K562 (cell line): ENCODE results near the gene RNPEP. TPM values are rescaled to one million over a fixed set of nuclear protein-coding genes. Genes with fewer than 3 reads are reported as not detected.

Source experiments
- ERF ChIP-seq: fragments of 450-650 bp; formaldehyde crosslinking; IDR thresholded peaks from 2 replicates; pipeline ENCODE4 v1.4.0; 2020; ENCODE audit warnings: mild to moderate bottlenecking, mixed read lengths
- GABPA ChIP-seq: fragments of 200-800 bp; sonication (Bioruptor generic); conservative IDR thresholded peaks from 2 replicates; pipeline ENCODE4 v1.6.1; 2016; ENCODE audit warnings: low read depth, missing genetic modification characterization, missing compliant biosample characterization
- HDAC2 ChIP-seq: fragments of 450-650 bp; IDR thresholded peaks from 2 replicates; pipeline ENCODE4 v1.6.1; 2016; ENCODE audit warnings: mild to moderate bottlenecking
- HMG20A ChIP-seq: fragments of 450-650 bp; formaldehyde crosslinking; conservative IDR thresholded peaks from 2 replicates; pipeline ENCODE4 v1.4.0; 2020; ENCODE audit warnings: mild to moderate bottlenecking, mixed read lengths
- MAX ChIP-seq: sonication (generic); formaldehyde crosslinking; IDR thresholded peaks from 2 replicates; pipeline ENCODE4 v1.9.0; 2022; ENCODE audit warnings: mild to moderate bottlenecking, missing genetic modification reagents
- MTA1 ChIP-seq: fragments of 450-650 bp; IDR thresholded peaks from 2 replicates; pipeline ENCODE4 v1.6.1; 2017; ENCODE audit warnings: borderline replicate concordance
- PTBP1 ChIP-seq: fragments of 200-400 bp; formaldehyde crosslinking; IDR thresholded peaks from 2 replicates; pipeline ENCODE4 v1.6.1; 2017; ENCODE audit warnings: low read depth, low read length
- PURB ChIP-seq: sonication (generic); formaldehyde crosslinking; IDR thresholded peaks from 2 replicates; pipeline ENCODE4 v1.9.0; 2021; ENCODE audit warnings: low read depth, mild to moderate bottlenecking, missing genetic modification reagents
- THRB ChIP-seq: fragments of 450-650 bp; formaldehyde crosslinking; conservative IDR thresholded peaks from 2 replicates; pipeline ENCODE4 v1.4.0; 2022; ENCODE audit warnings: mild to moderate bottlenecking, missing genetic modification characterization
- TRIM25 ChIP-seq: fragments of 450-650 bp; IDR thresholded peaks from 2 replicates; pipeline ENCODE4 v1.7.0; 2016; ENCODE audit warnings: borderline replicate concordance
- ZEB2 ChIP-seq: fragments of 450-650 bp; IDR thresholded peaks from 2 replicates; pipeline ENCODE4 v1.6.1; 2016
- ZNF140 ChIP-seq: fragments of 250-450 bp; sonication (Bioruptor Pico); IDR thresholded peaks from 2 replicates; pipeline ENCODE4 v1.8.0; 2021; ENCODE audit warnings: moderate library complexity, mild to moderate bottlenecking, inconsistent platforms
- ZSCAN32 ChIP-seq: fragments of 450-650 bp; formaldehyde crosslinking; IDR thresholded peaks from 2 replicates; pipeline ENCODE4 v1.4.0; 2020; ENCODE audit warnings: mild to moderate bottlenecking, moderate library complexity
- polyA plus RNA-seq, 8 experiments: library from polyadenylated mRNA; depleted of rRNA in 4 of 8; stranded (reverse) in 5 of 8; unstranded in 3 of 8; fragments of >200 nt; fragmentation: Nextera tagmentation in 2 of 8; fragmentation: Illumina TruSeq in 1 of 8; extraction: Ambion mirVana in 2 of 8; extraction: Trizol in 1 of 8; gene quantifications; 2 replicates each; pipeline versions ENCODE4 v1.2.1 to v1.2.3, GENCODE V29; 2011 to 2014; ENCODE audit warnings: inconsistent platforms in 1 of 8, missing spikeins in 1 of 8
- total RNA-seq, 7 experiments: library from RNA; depleted of rRNA in 6 of 7; stranded (reverse); fragments of >200 nt in 6 of 7; fragmentation: Illumina TruSeq in 2 of 7; extraction: Trizol in 2 of 7; gene quantifications; 2 replicates each; pipeline versions ENCODE4 v1.2.1 to v1.2.3, GENCODE V29; 2011 to 2021; ENCODE audit warnings: low replicate concordance in 1 of 7
- TF ChIP-seq, protein P1 (sequence below): fragments of 450-650 bp; IDR thresholded peaks from 2 replicates; pipeline ENCODE4 v1.6.1; 2018; ENCODE audit not compliant: partially characterized antibody
- TF ChIP-seq, protein P2 (sequence below): sonication (generic); formaldehyde crosslinking; IDR thresholded peaks from 2 replicates; pipeline ENCODE4 v1.8.0; 2022; ENCODE audit warnings: mild to moderate bottlenecking, missing genetic modification reagents, borderline replicate concordance
- TF ChIP-seq, protein P3 (sequence below): IDR thresholded peaks from 2 replicates; pipeline ENCODE4 v1.6.1; 2012; ENCODE audit warnings: low read depth, low read length, improper control_type of control experiment, borderline replicate concordance

Gene RNPEP
- total and polyA plus RNA-seq, 9 of the 15 experiments (the other 6 are each of a cell fraction or from before 2014, with no cell fraction given): 27.5 to 131 (median 63.4) TPM

DNA sequence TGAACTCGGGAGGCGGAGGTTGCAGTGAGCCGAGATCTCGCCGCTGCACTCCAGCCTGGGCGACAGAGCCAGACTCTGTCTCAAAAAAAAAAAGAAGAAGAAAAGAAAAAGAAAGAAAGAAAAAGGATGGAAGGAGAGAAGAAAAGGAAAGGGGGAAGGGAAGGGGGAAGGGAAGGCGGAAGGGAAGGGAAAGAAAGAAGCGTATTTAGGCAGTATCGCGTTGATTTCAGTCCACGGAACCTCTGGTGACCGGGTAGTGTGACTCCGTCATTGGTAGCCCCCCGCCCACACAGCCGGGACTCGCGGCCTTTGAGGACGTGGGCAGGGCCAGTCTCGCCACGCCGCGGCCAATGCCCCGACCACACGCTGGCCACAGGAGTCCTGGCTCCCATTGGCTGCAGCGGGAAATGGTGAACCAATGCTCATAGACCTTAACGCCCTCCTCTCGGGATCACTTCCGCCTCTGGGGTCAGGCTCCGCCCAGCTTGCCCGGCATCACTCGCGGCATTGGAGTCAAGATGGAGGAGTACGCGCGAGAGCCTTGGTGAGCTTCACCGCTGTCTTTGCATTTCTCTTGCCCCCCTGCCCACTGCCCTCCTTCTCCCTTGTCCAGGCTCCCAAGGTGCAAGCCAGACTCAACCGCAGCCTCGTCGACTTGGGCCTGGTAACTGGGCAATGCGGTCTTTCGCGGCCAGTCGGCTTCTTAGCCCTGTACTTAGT lies 27.3 kb upstream of the RNPEP start, which contains the start of gene TIMM17A (continued):
- TF ChIP-seq, protein P1, sequence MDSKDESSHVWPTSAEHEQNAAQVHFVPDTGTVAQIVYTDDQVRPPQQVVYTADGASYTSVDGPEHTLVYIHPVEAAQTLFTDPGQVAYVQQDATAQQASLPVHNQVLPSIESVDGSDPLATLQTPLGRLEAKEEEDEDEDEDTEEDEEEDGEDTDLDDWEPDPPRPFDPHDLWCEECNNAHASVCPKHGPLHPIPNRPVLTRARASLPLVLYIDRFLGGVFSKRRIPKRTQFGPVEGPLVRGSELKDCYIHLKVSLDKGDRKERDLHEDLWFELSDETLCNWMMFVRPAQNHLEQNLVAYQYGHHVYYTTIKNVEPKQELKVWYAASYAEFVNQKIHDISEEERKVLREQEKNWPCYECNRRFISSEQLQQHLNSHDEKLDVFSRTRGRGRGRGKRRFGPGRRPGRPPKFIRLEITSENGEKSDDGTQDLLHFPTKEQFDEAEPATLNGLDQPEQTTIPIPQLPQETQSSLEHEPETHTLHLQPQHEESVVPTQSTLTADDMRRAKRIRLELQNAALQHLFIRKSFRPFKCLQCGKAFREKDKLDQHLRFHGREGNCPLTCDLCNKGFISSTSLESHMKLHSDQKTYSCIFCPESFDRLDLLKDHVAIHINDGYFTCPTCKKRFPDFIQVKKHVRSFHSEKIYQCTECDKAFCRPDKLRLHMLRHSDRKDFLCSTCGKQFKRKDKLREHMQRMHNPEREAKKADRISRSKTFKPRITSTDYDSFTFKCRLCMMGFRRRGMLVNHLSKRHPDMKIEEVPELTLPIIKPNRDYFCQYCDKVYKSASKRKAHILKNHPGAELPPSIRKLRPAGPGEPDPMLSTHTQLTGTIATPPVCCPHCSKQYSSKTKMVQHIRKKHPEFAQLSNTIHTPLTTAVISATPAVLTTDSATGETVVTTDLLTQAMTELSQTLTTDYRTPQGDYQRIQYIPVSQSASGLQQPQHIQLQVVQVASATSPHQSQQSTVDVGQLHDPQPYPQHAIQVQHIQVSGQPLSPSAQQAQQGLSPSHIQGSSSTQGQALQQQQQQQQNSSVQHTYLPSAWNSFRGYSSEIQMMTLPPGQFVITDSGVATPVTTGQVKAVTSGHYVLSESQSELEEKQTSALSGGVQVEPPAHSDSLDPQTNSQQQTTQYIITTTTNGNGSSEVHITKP: peak; percentile 35
- TF ChIP-seq PTBP1 (no peak), HMG20A (CRISPR knock-in tag) (no peak), GABPA (peak; percentile 95), ERF (CRISPR knock-in tag) (no peak), ZSCAN32 (CRISPR knock-in tag) (no peak), MAX (CRISPR knock-in tag) (peak; percentile 90), TRIM25 (peak; percentile 98; the same call in 1 of the 2 replicates), PURB (CRISPR knock-in tag) (no peak), MTA1 (peak; percentile 96), HDAC2 (peak; percentile 93), ZEB2 (peak; percentile 70; the same call in 1 of the 2 replicates), THRB (CRISPR knock-in tag) (peak; percentile 97), ZNF140 (CRISPR knock-in tag) (no peak)
- TF ChIP-seq, protein P2, sequence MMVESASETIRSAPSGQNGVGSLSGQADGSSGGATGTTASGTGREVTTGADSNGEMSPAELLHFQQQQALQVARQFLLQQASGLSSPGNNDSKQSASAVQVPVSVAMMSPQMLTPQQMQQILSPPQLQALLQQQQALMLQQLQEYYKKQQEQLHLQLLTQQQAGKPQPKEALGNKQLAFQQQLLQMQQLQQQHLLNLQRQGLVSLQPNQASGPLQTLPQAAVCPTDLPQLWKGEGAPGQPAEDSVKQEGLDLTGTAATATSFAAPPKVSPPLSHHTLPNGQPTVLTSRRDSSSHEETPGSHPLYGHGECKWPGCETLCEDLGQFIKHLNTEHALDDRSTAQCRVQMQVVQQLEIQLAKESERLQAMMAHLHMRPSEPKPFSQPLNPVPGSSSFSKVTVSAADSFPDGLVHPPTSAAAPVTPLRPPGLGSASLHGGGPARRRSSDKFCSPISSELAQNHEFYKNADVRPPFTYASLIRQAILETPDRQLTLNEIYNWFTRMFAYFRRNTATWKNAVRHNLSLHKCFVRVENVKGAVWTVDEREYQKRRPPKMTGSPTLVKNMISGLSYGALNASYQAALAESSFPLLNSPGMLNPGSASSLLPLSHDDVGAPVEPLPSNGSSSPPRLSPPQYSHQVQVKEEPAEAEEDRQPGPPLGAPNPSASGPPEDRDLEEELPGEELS (CRISPR knock-in tag): no peak
- TF ChIP-seq, protein P3, sequence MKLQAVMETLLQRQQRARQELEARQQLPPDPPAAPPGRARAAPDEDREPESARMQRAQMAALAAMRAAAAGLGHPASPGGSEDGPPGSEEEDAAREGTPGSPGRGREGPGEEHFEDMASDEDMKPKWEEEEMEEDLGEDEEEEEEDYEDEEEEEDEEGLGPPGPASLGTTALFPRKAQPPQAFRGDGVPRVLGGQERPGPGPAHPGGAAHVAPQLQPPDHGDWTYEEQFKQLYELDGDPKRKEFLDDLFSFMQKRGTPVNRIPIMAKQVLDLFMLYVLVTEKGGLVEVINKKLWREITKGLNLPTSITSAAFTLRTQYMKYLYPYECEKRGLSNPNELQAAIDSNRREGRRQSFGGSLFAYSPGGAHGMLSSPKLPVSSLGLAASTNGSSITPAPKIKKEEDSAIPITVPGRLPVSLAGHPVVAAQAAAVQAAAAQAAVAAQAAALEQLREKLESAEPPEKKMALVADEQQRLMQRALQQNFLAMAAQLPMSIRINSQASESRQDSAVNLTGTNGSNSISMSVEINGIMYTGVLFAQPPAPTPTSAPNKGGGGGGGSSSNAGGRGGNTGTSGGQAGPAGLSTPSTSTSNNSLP: peak; percentile 47; the same call in 1 of the 2 replicates
